Glutamatergic neuron (in vitro differentiated cells): Measurements from ENCODE around the gene SCML1. TPM values are rescaled to one million over a fixed set of nuclear protein-coding genes. Genes with fewer than 3 reads are reported as not detected.

Source experiments
- DNase-seq: peaks from one replicate; pipeline ENCODE4 v3.0.0; 2022
- H3K27ac Mint-ChIP-seq: one replicate; pipeline ENCODE4 v1.8.0; 2020; ENCODE audit warnings: mild to moderate bottlenecking, mixed read lengths, inconsistent platforms; ENCODE audit not compliant: unreplicated experiment
- H3K27me3 Mint-ChIP-seq: one replicate; pipeline ENCODE4 v1.8.0; 2020; ENCODE audit warnings: mild to moderate bottlenecking, moderate library complexity, mixed read lengths, inconsistent platforms; ENCODE audit not compliant: unreplicated experiment
- H3K36me3 Mint-ChIP-seq: one replicate; pipeline ENCODE4 v1.8.0; 2020; ENCODE audit warnings: mild to moderate bottlenecking, mixed read lengths, inconsistent platforms; ENCODE audit not compliant: unreplicated experiment
- H3K4me1 Mint-ChIP-seq: one replicate; pipeline ENCODE4 v1.8.0; 2020; ENCODE audit warnings: mild to moderate bottlenecking, low read depth, mixed read lengths, inconsistent platforms; ENCODE audit not compliant: unreplicated experiment
- H3K4me3 Mint-ChIP-seq: one replicate; pipeline ENCODE4 v1.8.0; 2020; ENCODE audit warnings: mild to moderate bottlenecking, mixed read lengths, inconsistent platforms; ENCODE audit not compliant: unreplicated experiment
- H3K9me3 Mint-ChIP-seq: one replicate; pipeline ENCODE4 v1.8.0; 2020; ENCODE audit warnings: mild to moderate bottlenecking, moderate library complexity, mixed read lengths, inconsistent platforms; ENCODE audit not compliant: unreplicated experiment
- CTCF ChIP-seq: fragments of 200-600 bp; sonication (generic); IDR thresholded peaks from one replicate; pipeline ENCODE4 v1.5.0; 2021; ENCODE audit not compliant: partially characterized antibody, unreplicated experiment
- total RNA-seq: library from RNA; stranded (reverse); fragmentation: NEBNext Ultra II Directional; extraction: Animal tissue kit (Norgen Biotek cat#: 25700); gene quantifications from one replicate; pipeline ENCODE4 v1.2.1, GENCODE V29; 2021; ENCODE audit not compliant: unreplicated experiment

Gene SCML1
- total RNA-seq, 1 donor from 2014 or later, result 2.7 TPM

GRCh38 chrX:17741123-17741511 lies 3.8 kb downstream of the SCML1 start:
- H3K4me3 Mint-ChIP-seq, result no peak overlapping the region
- H3K36me3 Mint-ChIP-seq, result no peaks in the 10 kb centered on the region
- no peak for DNase-seq
- no peaks in the 10 kb centered on the region for H3K4me1 Mint-ChIP-seq
- no peak overlapping the region for H3K27ac Mint-ChIP-seq
- no peak for TF ChIP-seq CTCF
- H3K27me3 Mint-ChIP-seq, result no peaks in the 10 kb centered on the region
- H3K9me3 Mint-ChIP-seq, result no peaks in the 10 kb centered on the region

- DNase-seq, result no peak
- no peaks in the 10 kb centered on the region for H3K36me3 Mint-ChIP-seq
- H3K27me3 Mint-ChIP-seq, result no peaks in the 10 kb centered on the region
- no peak for TF ChIP-seq CTCF
- no peak overlapping the region for H3K4me3 Mint-ChIP-seq
- no peak overlapping the region for H3K27ac Mint-ChIP-seq
- no peaks in the 10 kb centered on the region for H3K9me3 Mint-ChIP-seq
- no peaks in the 10 kb centered on the region for H3K4me1 Mint-ChIP-seq
These were observed 6.6 kb downstream of the SCML1 start for GRCh38 chrX:17743913-17744312.

- Mint-ChIP-seq H3K4me3 (no peak overlapping the region), H3K4me1 (no peaks in the 10 kb centered on the region), H3K9me3 (no peaks in the 10 kb centered on the region), H3K27ac (no peak overlapping the region), H3K27me3 (no peaks in the 10 kb centered on the region), H3K36me3 (no peaks in the 10 kb centered on the region)
- no peak for TF ChIP-seq CTCF
- no peak for DNase-seq
These were observed 7.7 kb downstream of the SCML1 start for GRCh38 chrX:17744896-17745523.

DNA sequence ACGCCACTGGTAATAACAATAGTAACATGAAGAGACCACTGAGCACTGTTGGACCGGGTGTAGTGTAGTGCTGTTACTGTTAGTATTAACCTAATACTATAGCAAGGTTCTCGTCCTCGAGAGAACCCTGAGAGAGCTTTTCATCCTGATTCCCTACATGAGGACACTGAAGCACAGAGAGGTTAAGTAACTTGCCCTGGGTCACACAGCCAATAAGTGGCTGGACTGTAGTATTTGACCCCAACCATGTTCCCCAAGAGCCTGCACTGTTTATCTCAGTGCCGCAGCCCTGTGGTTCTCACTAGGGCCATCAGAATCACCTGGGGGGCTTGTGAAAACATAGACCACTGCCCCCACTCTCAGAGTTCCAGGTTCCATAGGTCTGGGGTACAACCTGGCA lies 10.4 kb downstream of the SCML1 start:
- Mint-ChIP-seq H3K9me3 (no peaks in the 10 kb centered on the region), H3K27me3 (no peaks in the 10 kb centered on the region), H3K27ac (no peak overlapping the region), H3K4me1 (no peaks in the 10 kb centered on the region), H3K36me3 (no peaks in the 10 kb centered on the region), H3K4me3 (no peak overlapping the region)
- no peak for TF ChIP-seq CTCF
- no peak for DNase-seq

GRCh38 chrX:17748684-17749083 lies 11.4 kb downstream of the SCML1 start:
- no peaks in the 10 kb centered on the region for H3K9me3 Mint-ChIP-seq
- no peaks in the 10 kb centered on the region for H3K27me3 Mint-ChIP-seq
- H3K36me3 Mint-ChIP-seq, result no peaks in the 10 kb centered on the region
- no peak for TF ChIP-seq CTCF
- H3K4me1 Mint-ChIP-seq, result no peaks in the 10 kb centered on the region
- no peak overlapping the region for H3K27ac Mint-ChIP-seq
- no peak for DNase-seq
- H3K4me3 Mint-ChIP-seq, result no peak overlapping the region
